Upper lobe of right lung (tissue), 1 donor: ENCODE data around the gene CNTN3. TPM values are rescaled to one million over a fixed set of nuclear protein-coding genes. Genes with fewer than 3 reads are reported as not detected.

Experiments used
- ATAC-seq: fragments of 200-7000 bp; cut with Tn5 transposase; one replicate; pipeline ENCODE4 v1.9.1; 2020; ENCODE audit warnings: mild to moderate bottlenecking, moderate library complexity
- DNase-seq: peaks from one replicate; pipeline ENCODE4 v3.0.0-alpha.2; 2020
- H3K27ac ChIP-seq: fragments of 200-600 bp; one replicate; pipeline ENCODE4 v1.8.0; 2022
- H3K27me3 ChIP-seq: fragments of 200-600 bp; one replicate; pipeline ENCODE4 v1.8.0; 2022; ENCODE audit warnings: mild to moderate bottlenecking
- H3K36me3 ChIP-seq: fragments of 200-600 bp; one replicate; pipeline ENCODE4 v1.8.0; 2022
- H3K4me1 ChIP-seq: fragments of 200-600 bp; one replicate; pipeline ENCODE4 v1.8.0; 2022
- H3K4me3 ChIP-seq: fragments of 200-600 bp; one replicate; pipeline ENCODE4 v1.8.0; 2022; ENCODE audit warnings: mild to moderate bottlenecking
- H3K9me3 ChIP-seq: fragments of 200-600 bp; one replicate; pipeline ENCODE4 v1.8.0; 2022
- CTCF ChIP-seq: fragments of 200-600 bp; IDR thresholded peaks from one replicate; pipeline ENCODE4 v1.8.0; 2022; ENCODE audit warnings: antibody characterized with exemption
- intact Hi-C: fragments of 100-400 bp; cut with DNase I; formaldehyde crosslinking; loops from one replicate; pipeline ENCODE4 v1.11.0; 2022
- total RNA-seq: library from RNA; stranded (reverse); fragmentation: NEBNext Ultra II Directional; extraction: Animal tissue kit (Norgen Biotek cat#: 25700); gene quantifications from one replicate; pipeline ENCODE4 v1.2.1, GENCODE V29; 2021
- donor health status: DM: no; HTN: yes; CAD: no; lungs with severe emphysema.

CNTN3 gene
- total RNA-seq, 1 donor from 2014 or later: 1.6 TPM

- H3K4me1 ChIP-seq: no peaks in the 10 kb centered on the region
- ATAC-seq (no peak), DNase-seq (no peak)
- H3K27me3 ChIP-seq: peaks cover 14% of the 10 kb centered on the region
- H3K36me3 ChIP-seq: no peaks in the 10 kb centered on the region
- TF ChIP-seq CTCF: no peak
- H3K27ac ChIP-seq: no peak overlapping the region
- H3K9me3 ChIP-seq: no peaks in the 10 kb centered on the region
- H3K4me3 ChIP-seq: peak overlapping the region; percentile 41
- intact Hi-C loops: no loop called here
These were observed 1.4 kb downstream of the CNTN3 start for GRCh38 chr3:74613060-74613459.

- no peaks in the 10 kb centered on the region for H3K4me1 ChIP-seq
- H3K27me3 ChIP-seq: peaks cover 14% of the 10 kb centered on the region
- ATAC-seq: no peak
- no peaks in the 10 kb centered on the region for H3K9me3 ChIP-seq
- intact Hi-C loops: no loop called here
- no peak for DNase-seq
- H3K27ac ChIP-seq: no peak overlapping the region
- TF ChIP-seq CTCF: no peak
- H3K36me3 ChIP-seq: no peaks in the 10 kb centered on the region
- H3K4me3 ChIP-seq: no peak overlapping the region
These were observed 3.3 kb downstream of the CNTN3 start for GRCh38 chr3:74611206-74611605.

GRCh38 chr3:74607803-74608202, 6.7 kb downstream of the CNTN3 start:
- Histone ChIP-seq H3K9me3 (no peaks in the 10 kb centered on the region), H3K27me3 (peaks cover 4% of the 10 kb centered on the region), H3K4me3 (no peak overlapping the region), H3K36me3 (no peaks in the 10 kb centered on the region), H3K27ac (no peak overlapping the region), H3K4me1 (no peaks in the 10 kb centered on the region)
- ATAC-seq: no peak
- intact Hi-C loops: no loop called here
- no peak for TF ChIP-seq CTCF
- DNase-seq: no peak

GRCh38 chr3:74606996-74607395, 7.5 kb downstream of the CNTN3 start:
- ATAC-seq (no peak), DNase-seq (no peak)
- Histone ChIP-seq H3K4me3 (no peak overlapping the region), H3K27me3 (peaks cover 4% of the 10 kb centered on the region), H3K27ac (no peak overlapping the region), H3K9me3 (no peaks in the 10 kb centered on the region), H3K4me1 (no peaks in the 10 kb centered on the region), H3K36me3 (no peaks in the 10 kb centered on the region)
- no peak for TF ChIP-seq CTCF
- intact Hi-C loops: no loop called here

GRCh38 chr3:74605437-74605836, 9.0 kb downstream of the CNTN3 start:
- Histone ChIP-seq H3K27me3 (peaks cover 4% of the 10 kb centered on the region), H3K9me3 (no peaks in the 10 kb centered on the region), H3K36me3 (no peaks in the 10 kb centered on the region), H3K4me3 (no peak overlapping the region), H3K4me1 (no peaks in the 10 kb centered on the region), H3K27ac (no peak overlapping the region)
- DNase-seq: no peak
- intact Hi-C loops: no loop called here
- no peak for ATAC-seq
- TF ChIP-seq CTCF: no peak

GRCh38 chr3:74603292-74603691, 11.2 kb downstream of the CNTN3 start:
- Histone ChIP-seq H3K36me3 (no peaks in the 10 kb centered on the region), H3K27ac (no peak overlapping the region), H3K27me3 (no peaks in the 10 kb centered on the region), H3K4me1 (no peaks in the 10 kb centered on the region), H3K9me3 (no peaks in the 10 kb centered on the region), H3K4me3 (no peak overlapping the region)
- TF ChIP-seq CTCF: no peak
- ATAC-seq: no peak
- DNase-seq: no peak
- intact Hi-C loops: no loop called here
